Stimulated activated naive CD8-positive, alpha-beta T cell treated with anti-CD3 and anti-CD28 coated beads, Interleukin-15, Interleukin-2, amounts not matched to agents 100 U/mL and 50 U/mL, for 24 hours (primary cell): Measurements from ENCODE around the gene PAM16.
"Not testable (repeated sequence)": the region's sequence is repeated elsewhere in the genome, so short reads cannot be mapped to it uniquely, and the experiment has no call there.

Source experiments
- ATAC-seq: fragments of 150-1000 bp; cut with Tn5 transposase; one replicate; pipeline ENCODE4 v1.10.0; 2021
- DNase-seq: peaks from one replicate; pipeline ENCODE4 v3.0.0; 2021

PAM16 gene

DNA sequence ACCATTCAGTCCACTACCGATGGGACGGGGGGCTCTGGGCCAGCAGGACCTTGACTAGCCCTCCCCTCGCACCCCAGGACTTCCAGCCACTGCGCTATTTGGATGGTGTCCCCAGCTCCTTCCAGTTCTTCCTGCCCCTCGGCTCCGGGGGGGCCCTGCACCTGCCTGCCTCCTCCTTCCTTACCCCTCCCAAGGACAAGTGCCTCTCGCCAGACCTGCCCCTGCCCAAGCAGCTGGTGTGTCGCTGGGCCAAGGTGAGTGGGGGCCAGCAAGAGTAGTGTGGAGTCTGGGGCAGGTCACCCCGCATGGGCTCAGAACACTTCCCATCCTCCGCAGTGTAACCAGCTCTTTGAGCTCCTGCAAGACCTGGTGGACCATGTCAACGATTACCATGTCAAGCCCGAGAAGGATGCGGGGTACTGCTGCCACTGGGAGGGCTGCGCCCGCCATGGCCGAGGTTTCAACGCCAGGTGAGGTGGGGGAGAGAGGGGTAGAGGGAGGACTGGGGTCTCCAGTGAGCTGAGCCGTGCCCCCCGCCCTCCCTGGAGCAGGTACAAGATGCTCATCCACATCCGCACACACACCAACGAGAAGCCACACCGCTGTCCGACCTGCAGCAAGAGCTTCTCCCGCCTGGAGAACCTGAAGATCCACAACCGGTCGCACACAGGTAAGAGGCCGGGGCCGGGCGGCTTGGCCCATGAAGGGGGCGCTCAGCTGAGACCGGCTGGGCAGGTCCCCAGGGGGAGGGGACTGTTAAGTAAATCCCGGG, 16.2 kb downstream of the PAM16 start:
- DNase-seq: no peak
- no peak for ATAC-seq

DNA sequence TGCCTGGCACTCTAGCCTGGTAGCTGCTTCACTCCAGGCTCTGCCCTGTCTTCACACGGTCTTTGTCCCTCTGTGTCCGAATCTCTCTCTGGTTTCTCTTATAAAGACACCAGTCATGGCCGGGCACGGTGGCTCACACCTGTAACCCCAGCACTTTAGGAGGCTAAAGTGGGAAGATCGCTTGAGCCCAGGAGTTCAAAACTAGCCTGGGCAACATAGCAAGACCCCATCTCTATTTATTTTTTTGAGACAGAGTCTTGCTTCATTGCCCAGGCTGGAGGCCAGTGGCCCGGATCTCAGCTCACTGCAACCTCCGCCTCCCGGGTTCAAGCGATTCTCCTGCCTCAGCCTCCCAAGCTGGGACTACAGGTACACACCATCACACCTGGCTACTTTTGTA, 17.4 kb downstream of the PAM16 start:
- ATAC-seq, DNase-seq: not testable (repeated sequence)

DNA sequence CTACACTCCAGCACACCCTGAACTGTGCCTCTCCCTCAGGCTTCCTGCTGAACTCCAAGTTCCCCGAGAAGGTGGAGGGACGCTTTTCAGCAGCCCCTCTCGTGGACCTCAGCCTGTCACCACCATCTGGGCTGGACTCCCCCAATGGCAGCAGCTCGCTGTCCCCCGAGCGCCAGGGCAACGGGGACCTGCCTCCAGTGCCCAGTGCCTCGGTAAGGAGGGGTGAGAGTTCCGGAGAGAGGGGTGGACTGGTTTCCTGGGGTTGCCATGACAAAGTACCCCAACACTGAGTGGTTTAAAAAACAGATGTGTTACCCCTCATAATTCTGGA, 17.8 kb downstream of the PAM16 start:
- ATAC-seq: no peak
- no peak for DNase-seq

DNA sequence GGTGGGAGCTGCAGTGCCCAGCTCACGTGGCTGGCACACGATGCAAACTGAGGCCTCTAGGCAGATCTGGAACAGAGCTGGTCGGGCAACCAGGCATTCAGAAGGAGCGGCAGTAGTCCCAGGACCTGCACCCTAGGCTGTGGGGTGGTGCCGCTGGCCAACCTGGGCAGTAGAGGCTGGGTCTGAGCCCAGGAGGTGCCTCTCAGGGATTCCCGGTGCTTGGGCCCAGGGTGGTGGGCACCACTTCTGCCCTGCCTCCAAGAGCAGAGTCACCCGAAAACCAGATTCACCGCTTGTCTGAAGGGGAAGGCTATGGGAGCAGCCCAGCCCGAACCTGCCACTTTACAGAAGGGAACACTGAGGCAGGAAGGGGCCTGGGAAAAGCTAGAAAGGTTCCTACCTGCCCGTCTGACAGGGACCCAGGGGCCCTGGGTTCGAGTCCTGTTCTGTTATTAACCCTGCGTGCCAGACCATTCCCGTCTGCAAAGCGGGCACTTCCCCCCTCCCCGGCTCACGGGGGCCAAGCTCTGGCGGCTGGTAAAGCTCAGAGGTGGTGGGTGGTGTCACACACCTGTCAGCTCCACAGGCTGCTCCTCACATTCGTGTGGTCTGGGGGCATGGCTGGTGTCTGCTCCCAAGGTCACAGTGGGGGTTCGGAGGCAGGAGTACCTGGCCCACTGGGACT, 18.4 kb downstream of the PAM16 start:
- DNase-seq (no peak), ATAC-seq (no peak)

DNA sequence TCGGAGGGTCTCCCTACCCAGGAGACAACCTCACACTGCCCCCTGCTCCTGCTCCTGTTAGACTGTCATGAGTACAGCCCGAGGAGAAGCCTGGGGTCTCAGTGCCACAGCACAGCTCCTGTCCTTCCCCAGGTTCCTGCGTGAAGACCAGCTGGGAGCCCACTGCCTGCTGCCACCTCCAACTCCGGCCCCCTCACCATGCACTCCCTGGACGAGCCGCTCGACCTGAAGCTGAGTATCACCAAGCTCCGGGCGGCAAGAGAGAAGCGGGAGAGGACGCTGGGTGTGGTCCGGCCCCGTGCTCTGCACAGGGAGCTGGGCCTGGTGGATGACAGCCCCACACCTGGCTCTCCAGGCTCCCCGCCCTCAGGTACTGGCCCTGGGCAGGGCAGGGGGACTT, 19.0 kb downstream of the PAM16 start:
- ATAC-seq: no peak
- no peak for DNase-seq

DNA sequence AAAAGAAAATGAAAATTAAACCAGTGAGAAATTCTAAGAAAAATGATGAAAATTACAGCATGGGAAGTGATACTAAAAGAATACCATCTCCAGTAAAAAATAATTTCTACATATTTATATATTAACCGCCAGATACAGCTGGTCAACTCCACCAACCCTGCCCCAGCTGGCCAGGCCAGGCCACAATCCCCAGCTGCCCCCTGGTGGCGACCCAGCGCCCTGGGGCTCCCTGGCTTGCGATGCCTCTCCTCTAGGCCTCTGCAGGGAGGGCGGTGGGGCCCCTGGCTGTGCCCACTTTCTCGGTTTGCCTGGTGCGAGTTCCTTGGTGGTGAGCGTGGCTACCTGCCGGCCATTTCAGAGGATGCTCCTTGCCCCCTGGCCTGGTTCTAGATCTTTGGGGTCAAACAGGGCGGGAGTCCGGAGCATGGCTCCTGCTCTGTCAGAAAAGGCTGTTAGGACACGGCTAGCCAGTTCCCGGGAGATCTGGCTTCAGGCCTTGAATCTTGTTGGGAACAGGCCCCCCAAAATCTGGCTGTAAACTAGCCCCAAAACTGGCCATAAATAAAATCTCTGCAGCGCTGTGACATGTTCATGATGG, 20.7 kb downstream of the PAM16 start:
- peak; percentile 79 for ATAC-seq

DNA sequence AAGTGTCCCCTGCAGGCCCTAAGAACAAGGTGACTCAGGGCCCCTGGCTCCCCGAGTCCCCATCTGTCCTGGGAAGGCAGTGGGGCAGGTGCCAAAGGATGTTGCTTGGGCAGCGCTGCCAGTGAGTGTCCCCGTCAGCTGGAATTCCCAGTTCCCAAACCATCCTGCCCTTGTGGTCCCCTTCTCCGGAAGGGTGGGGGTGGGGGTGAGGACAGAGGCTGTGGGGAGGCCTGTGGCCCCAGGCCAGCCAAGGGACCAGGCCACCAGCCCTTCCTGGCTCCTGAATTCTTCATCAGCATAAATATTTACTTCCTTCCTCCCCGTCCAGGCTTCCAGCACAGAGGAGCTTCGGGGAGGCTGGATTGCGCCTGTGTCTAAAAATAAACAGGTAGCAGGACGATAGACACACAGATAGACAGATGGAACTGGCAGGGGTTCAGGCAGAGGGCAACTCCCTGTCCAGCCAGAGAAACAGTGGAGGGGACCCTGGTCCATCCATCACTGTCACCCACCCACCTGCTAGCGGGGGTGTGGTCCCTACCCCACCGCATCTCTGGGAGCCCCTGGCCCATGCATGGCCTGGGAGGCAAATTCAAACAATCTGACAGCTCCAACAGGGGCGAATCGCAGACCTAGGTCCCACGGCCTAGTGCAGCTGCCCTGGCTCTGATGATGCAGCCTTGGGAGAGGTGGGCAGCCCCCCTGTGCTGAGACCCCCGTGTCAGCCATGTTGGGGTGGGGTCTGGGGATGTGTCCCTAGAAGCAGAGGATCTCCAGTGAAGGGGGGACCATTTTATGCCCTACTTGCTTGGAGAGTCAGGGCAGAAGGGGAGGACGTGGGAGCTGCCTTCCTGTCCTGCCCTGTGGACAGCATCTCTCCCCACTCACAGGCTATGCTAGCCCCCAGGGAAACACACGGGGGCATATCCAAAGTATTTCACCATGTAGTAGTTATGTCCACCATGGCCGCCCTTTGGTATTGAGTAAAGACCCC, 22.0 kb downstream of the PAM16 start:
- DNase-seq: no peak
- no peak for ATAC-seq

More for the DNA sequence above, 20.7 kb downstream of the PAM16 start:
- DNase-seq: peak; percentile 89

DNA sequence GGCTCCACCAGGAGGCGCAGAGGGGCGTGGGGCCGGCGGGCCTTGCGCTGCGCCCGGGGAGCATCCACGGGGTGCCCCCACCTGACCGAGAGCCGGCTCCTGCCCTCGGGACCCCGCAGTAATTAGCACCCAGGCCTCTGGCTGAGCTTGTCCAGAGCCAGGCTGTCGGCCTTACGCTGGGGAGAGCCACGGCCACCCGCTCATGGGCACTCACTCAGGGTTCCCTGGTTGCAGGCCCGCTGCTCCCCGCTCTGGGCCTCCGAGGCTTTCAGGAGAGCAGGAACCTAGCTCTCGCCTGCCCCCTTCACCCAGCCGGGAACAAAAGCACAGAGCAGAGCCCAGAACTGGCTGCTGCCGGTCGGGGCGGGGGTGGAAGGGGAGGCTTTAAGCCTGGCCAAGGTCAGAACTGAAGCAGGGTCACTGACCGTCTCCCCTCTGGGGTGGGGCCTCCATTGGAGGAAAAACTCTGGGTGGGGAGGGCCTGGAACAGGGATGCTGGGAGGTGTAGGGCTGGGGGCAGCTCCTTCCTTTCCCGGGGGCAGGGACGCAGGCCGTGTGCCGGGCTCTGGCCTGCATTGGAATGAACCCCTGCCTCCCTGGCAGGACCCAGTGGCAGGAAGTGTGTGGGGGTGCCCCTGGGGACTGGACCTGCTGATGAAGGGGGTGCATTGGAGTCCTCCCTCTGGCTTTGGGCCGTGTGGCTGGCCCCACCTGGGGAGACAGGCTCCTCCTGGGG, 22.9 kb downstream of the PAM16 start:
- DNase-seq: peak; percentile 66

DNA sequence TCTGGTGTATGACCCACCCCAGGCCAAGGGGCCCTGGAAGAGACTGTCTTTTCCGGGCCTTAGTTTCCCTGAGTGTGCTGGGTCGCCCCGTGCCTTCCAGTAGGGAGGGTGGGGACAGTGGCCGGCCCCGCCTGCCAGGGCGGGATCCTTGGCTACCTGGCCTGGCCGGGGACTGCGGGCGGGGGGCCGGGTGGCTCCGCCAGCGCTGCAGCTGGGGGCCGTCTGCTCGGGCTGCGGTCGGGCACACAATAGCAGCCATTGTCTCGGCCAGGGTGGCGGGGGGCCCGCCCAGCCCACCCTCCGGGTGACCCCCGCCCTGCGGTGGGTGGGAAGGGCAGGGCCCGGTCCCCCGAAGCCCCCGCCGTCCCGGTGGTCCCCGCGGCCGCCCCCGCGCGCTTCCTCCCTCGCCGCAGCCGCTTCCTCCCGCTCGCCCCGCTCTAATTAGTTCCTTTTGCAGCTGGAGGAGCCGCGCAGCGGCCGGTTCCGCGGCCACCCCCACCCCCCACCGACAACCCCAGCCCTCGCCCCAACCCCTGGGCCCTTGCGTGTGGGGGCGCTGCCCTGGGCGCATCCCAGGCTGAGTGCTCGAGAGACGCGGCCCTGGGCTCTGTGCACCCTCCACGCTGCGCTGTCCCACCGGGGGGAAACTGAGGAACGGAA, 23.6 kb downstream of the PAM16 start:
- ATAC-seq (peak; percentile 21), DNase-seq (no peak)

More for the DNA sequence above, 22.9 kb downstream of the PAM16 start:
- peak; percentile 63 for ATAC-seq

DNA sequence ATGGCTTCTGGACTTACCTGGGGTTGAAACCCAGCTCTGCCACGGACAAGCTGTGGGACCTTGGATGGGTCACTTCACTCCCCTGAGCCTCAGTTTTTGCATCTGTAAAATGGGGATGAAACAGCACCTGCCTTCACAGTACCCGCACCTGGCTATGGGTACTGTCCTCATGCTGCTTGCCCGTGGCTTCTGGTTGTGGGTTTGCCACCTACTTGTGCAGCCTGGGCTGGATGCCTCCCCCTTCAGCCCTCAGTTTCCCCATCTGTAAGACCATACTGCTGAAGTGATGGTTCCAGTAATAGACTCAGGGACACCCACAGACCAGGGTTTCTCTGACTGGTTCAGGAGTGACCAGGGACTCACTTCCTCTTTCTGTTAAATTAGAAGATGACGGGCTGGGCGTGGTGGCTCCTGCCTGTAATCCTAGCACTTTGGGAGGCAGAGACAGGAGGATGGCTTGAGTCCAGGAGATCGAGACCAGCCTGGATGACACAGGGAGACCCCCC, 25.8 kb downstream of the PAM16 start:
- no peak for DNase-seq
- no peak for ATAC-seq

DNA sequence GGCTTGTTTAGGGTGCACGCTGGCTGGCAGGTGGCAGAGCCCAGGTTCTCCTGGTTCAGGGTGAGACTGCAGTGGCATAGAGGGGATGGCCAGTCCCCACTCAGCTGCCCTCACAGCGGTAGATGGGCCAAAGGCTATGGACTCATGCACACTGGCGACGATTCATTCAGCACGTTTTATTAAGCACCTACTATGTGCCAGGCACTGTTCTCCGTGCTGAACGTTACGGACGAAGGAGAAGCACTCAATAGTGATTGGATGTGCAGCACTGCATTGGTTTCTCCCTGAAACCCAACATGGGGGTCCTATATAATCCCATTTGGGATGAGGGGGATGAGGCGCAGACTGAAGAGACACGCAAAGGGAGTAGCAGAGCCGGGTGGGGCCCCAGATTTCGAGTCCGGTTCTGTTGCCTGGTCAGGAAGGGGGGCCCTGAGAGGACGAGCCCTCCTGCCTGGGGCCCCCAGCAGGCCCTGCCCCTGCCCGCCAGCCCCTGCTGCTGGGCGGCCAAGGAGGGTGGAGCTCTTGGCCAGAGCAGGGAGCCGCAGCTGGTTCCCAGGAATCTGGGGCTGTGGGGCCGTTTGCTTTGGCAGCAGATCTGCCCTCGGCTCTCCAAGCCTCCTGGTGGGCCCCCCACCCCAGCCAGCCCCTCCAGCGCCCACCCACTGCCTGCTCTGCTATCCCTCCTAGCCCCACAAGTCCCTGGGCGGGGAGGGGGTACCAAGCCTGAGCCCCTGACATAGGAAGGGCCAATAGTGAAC, 26.4 kb downstream of the PAM16 start:
- DNase-seq: no peak
- ATAC-seq: no peak

DNA sequence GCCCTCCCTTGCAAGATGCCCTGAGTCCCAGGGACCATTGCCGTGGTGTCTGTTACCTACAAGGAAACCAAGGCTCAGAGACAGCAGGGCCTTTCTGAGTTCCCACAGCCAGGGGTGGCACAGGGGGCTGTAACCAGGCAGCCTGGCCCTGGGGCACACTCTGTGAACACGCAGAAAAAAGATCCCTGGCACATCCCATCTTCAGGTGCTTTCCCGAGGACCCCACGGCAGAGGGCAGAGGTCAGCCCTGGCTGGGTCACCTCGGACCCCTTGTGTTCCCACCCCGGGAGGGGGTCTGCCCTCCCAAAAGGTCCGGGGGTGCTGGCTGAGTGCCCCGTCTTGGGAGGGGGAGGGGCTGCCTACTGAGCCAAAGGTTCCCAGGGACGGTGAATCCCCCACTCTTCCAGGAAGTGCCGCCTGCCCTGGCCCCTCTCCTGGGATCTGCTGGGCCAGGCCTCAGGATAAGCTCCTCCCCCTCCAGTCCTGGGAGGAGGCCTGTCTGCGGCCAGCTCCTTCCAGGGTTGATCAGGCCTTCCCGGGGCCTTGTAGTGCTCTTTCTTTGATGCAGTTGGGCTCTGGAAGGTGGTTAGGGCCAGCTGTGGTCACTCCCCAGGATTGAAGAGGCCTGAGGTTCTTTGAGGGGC, 27.2 kb downstream of the PAM16 start:
- no peak for ATAC-seq
- DNase-seq: no peak

DNA sequence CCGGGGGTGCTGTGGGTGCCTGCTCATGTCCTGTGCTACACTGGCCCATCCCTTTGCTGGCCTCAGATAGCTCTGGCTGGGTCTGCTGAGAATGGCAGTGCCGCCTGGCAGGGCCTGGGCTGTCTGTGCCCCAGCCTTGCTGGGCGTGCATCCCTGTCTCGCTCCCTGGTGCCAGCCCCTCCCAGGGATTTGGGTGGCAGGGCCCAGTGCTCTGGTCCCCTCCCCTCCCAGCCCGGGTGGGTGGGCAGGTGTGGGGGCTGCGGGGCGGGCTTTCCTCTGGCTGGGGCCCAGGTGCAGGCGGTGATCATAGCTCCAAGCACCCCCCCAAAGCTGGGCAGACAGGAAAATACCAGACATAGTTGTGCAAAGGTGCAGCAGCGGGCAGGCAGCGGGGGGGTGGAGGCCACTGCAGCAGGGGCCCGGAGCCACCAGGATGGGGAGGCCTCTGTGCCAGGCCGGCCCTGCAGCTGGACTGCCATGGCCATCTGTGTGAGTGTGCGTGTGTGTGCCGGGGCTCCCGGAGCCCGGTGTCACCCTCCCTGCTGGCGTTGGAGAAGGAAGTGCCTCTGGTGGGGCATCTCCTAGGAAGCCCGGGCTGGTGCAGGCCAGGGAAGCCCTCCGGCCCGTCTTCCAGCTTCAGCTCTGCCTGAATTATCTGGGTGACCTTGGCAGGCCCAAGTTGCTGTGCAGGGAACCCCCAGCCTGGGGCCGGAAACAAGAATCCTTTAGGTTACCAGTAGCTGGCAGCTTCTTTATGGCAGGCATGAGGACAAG, 27.9 kb downstream of the PAM16 start:
- DNase-seq (no peak), ATAC-seq (no peak)

DNA sequence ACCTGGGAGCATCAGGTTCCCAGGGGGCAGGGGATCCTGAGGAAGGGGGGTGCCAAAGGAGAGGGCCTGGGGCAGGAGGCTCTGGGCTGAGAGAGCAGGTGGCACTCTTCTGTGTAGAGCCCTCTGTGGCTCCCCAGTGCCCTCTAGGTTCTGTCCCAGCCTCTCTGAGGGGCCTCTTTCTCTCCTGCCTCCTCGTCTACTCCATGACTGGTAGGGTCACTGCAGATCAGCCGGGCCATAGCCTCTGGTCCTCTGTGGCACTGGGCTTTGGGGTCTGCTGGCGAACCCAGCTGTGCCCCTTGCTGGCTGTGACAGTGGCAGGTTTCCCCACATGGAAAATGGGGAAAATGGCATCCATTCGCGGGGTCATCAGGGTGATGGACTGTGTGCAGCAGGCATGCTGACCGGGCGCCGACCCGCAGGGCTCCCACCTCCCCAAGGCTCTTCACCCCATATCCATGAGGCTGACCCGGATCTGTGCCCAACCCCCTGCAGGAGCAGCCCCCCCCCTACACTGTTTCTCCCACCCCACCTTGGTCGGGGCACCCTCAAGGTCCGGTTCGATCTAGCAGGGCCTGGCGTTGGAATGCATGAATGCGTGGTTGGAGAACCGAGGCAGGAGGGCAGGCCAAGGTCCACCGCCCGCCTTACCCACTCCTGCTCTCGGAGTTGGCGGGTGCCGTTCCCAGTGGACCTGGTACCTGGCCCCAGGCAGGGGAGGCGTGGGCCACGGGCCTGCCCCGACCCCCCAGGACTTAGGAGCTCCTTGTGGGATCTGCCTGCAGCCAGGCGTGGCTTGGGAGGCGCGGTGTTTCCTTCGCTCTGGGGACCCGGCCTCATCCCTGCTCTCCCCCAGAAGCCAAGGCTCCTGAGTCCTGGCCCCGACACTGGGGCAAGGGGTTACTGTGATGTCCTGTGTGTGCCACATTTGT, 28.7 kb downstream of the PAM16 start:
- no peak for ATAC-seq
- DNase-seq: no peak

DNA sequence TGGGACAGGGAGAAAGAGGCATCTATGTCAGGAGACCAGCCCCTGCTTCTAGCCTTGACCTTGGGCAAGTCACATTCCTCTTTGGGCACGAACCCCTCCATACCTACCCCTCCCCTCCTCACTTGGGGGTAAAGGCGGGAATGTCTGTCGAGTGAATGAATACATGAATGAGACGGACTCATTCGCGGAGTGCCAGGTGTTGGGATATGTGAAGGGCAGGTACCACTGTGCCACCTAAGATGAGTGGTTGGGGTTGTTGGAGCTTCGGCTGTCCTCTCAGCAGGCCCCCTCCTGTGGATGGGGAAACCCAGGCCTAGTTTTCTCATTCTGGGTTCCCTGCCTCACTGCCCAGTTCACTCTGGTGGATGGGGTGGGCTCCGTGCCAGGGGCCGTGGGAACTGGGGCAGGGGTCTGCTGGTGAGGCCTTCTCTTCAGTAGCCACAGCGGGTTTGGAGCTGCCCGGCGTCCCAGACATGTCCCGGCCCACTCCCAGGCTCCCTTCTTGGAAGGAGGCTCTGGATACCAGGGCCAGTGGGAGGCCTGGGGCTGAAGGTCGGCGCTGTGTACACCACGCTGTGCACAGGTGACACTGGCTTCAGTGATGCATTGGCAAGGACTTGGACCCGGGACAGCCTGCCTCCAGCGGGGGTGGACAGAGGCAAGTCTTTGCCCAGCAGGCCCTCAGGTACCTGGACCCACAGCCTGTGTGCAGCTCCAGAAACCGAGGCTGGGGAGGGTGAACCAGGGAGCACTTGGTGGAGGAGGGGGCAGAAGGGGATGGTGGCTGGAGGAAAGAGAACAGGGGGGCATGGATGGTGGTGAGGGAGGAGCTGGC, 29.6 kb downstream of the PAM16 start:
- DNase-seq (no peak), ATAC-seq (no peak)

DNA sequence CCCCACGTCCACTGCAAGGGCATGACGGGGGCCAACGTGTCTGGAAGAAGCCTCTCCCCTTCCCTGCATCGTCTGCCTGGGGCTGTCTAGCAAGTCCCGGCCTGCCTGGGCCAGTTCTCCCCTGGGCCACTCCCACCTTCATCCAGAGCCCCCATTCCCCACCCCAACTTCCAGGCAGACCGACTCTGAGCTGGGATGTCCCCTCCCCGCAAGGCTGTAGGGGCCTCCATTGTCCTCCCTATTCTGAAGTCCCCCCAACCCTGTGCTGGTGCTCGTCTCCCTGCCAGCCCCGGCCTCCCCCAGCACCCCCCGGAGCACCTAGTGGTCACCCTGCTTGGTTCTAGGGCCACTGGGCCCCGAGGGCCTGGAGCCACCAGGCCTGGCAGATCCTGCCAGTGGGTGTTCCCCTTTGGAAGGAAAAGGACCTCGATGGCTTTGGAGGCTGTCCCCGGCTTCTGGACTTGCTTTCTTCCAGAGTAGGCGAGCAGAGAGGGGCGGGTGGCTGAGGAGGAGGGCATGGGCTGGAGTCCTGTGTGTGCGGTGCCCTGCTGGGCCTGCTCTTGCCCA, 30.5 kb downstream of the PAM16 start:
- DNase-seq: no peak
- no peak for ATAC-seq
